ENCODE data around the gene LRBA. TPM values are rescaled to one million over a fixed set of nuclear protein-coding genes. Genes with fewer than 3 reads are reported as not detected.
A peak's percentile ranks its signal among the peaks of the same experiment; 100 is the strongest.

The LRBA gene
- total RNA-seq, 5 donors from 2014 or later (not counting 1 experiment from before 2014, with no cell fraction given), result 56.1 to 81.7 (median 56.9) TPM

DNA sequence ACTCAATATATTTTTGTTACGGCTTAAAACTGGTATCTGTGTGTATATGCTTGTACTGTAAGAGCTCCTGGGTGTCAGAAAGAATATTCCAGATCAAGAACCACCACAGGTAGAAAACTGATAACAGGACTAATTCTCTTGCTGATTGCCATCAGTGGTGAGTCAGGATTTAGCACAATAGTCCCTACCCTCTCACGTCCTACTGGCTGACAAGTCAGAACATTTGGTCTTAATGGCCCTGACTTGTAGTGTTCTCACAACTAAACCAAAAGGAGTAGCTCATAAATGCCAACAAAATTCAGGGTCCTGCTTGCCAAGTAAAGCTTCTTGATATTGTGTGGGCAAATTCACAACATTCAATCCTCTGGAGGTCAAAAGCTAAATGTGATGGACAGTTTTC, 538.3 kb downstream of the LRBA start:
- no peaks in the 10 kb centered on the region for H3K9me3 ChIP-seq
- H3K4me1 ChIP-seq (ENCODE audit: control insufficient read depth in 1 of 2, extremely low read depth in 1 of 2, insufficient read depth in 2 of 2, low read length in 2 of 2), result no peaks in the 10 kb centered on the region
- no peaks in the 10 kb centered on the region for H3K27me3 ChIP-seq (replicated peaks in 1 of 2; ENCODE audit: control insufficient read depth in 2 of 2, extremely low read depth in 1 of 2, insufficient read depth in 2 of 2, low read length in 1 of 2)
- ATAC-seq (replicated peaks in 1 of 4) (no peak), DNase-seq (no peak)
- Mint-ChIP-seq H3K27me3 (no peaks in the 10 kb centered on the region), H3K4me3 (no peak overlapping the region), H3K27ac (no peak overlapping the region), H3K9me3 (no peaks in the 10 kb centered on the region), H3K36me3 (peaks cover 59% of the 10 kb centered on the region), H3K4me1 (no peaks in the 10 kb centered on the region)
- CTCF ChIA-PET, result interaction anchor here in 1 of 2 donors (0.6 kb wide), 1 partner anchor 15 kb away, joined by 4 read pairs; no protein-coding TSS in a partner anchor
- no CpG with 5 or more reads among the region's 2 CpGs for WGBS (ENCODE audit: insufficient coverage)
- POLR2A ChIA-PET, result no interaction called here
- no peak overlapping the region for H3K27ac ChIP-seq (ENCODE audit: low read length)
- H3K4me3 ChIP-seq (ENCODE audit: control insufficient read depth in 1 of 2, extremely low read depth in 1 of 2, low read length in 1 of 2), result no peak overlapping the region
- peaks cover 4 to 7% of the 10 kb centered on the region in 2 donors for H3K36me3 ChIP-seq (ENCODE audit: control insufficient read depth in 2 of 2, extremely low read depth in 1 of 2, insufficient read depth in 1 of 2, low read length in 1 of 2)

DNA sequence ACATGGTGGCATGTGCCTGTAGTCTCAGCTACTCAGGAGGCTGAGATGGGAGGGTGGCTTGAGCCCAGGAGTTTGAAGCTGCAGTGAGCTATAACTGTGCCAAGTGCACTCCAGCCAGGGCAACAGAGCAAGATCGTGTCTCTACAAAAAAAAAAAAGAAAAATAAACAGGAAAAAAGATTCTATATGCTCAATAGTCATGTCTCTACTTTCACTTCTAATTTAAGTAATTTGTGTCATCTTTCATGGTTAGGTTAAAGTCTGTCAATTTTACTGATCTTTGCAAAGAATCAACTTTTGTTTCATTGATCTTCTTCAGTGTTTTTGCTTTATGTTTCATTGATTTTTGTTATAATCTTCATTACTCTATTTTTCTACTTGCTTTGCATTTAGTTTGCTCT, 539.3 kb downstream of the LRBA start:
- ATAC-seq (replicated peaks in 1 of 4) (no peak), DNase-seq (no peak)
- POLR2A ChIA-PET, result interaction anchor here in 1 of 2 donors (0.6 to 0.7 kb wide), 2 partner anchors 536 to 1442 kb away, joined by 4 to 7 read pairs; no protein-coding TSS in a partner anchor
- H3K4me3 Mint-ChIP-seq, result no peak overlapping the region
- Histone ChIP-seq H3K4me3 (ENCODE audit: control insufficient read depth in 1 of 2, extremely low read depth in 1 of 2, low read length in 1 of 2) (no peak overlapping the region), H3K36me3 (ENCODE audit: control insufficient read depth in 2 of 2, extremely low read depth in 1 of 2, insufficient read depth in 1 of 2, low read length in 1 of 2) (peaks cover 4% of the 10 kb centered on the region in 2 donors), H3K9me3 (no peaks in the 10 kb centered on the region), H3K27me3 (replicated peaks in 1 of 2; ENCODE audit: control insufficient read depth in 2 of 2, extremely low read depth in 1 of 2, insufficient read depth in 2 of 2, low read length in 1 of 2) (no peaks in the 10 kb centered on the region), H3K27ac (ENCODE audit: low read length) (no peak overlapping the region), H3K4me1 (ENCODE audit: control insufficient read depth in 1 of 2, extremely low read depth in 1 of 2, insufficient read depth in 2 of 2, low read length in 2 of 2) (no peaks in the 10 kb centered on the region)
- WGBS (ENCODE audit: insufficient coverage), result no CpG with 5 or more reads among the region's 1 CpG
- no peaks in the 10 kb centered on the region for H3K9me3 Mint-ChIP-seq
- H3K36me3 Mint-ChIP-seq, result peaks cover 57% of the 10 kb centered on the region
- no peaks in the 10 kb centered on the region for H3K27me3 Mint-ChIP-seq
- no peaks in the 10 kb centered on the region for H3K4me1 Mint-ChIP-seq
- no peak overlapping the region for H3K27ac Mint-ChIP-seq
- CTCF ChIA-PET, result no interaction called here

DNA sequence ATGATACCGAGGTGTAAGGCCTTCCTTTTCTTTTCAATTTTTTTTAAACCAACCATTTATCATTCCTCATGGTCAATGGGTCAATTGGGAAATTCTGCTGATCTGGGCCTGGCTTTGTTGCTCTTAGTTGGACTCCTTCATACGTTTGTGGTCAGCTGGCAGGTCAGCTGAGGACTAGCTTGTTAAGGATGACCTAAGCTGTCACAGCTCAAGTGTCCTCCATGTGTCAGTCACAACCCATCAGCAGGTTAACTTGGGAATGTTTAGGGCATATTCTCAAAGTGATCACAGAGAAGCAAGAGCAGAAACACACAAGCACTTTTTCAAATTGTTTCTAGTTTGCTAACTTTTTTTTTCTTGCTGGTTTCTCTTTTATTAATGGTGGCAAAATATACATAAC, 550.6 kb downstream of the LRBA start:
- Histone ChIP-seq H3K27me3 (replicated peaks in 1 of 2; ENCODE audit: control insufficient read depth in 2 of 2, extremely low read depth in 1 of 2, insufficient read depth in 2 of 2, low read length in 1 of 2) (no peaks in the 10 kb centered on the region), H3K4me1 (ENCODE audit: control insufficient read depth in 1 of 2, extremely low read depth in 1 of 2, insufficient read depth in 2 of 2, low read length in 2 of 2) (no peaks in the 10 kb centered on the region), H3K4me3 (ENCODE audit: control insufficient read depth in 1 of 2, extremely low read depth in 1 of 2, low read length in 1 of 2) (no peak overlapping the region), H3K36me3 (ENCODE audit: control insufficient read depth in 2 of 2, extremely low read depth in 1 of 2, insufficient read depth in 1 of 2, low read length in 1 of 2) (peaks cover 0 to 5% of the 10 kb centered on the region in 2 donors), H3K9me3 (no peaks in the 10 kb centered on the region), H3K27ac (ENCODE audit: low read length) (no peak overlapping the region)
- no peaks in the 10 kb centered on the region for H3K27me3 Mint-ChIP-seq
- WGBS (ENCODE audit: insufficient coverage), result 100% methylated on average over 1 of the region's 2 CpGs
- no peaks in the 10 kb centered on the region for H3K4me1 Mint-ChIP-seq
- H3K9me3 Mint-ChIP-seq, result no peaks in the 10 kb centered on the region
- H3K4me3 Mint-ChIP-seq, result no peak overlapping the region
- no peak for ATAC-seq (replicated peaks in 1 of 4)
- peaks cover 56% of the 10 kb centered on the region for H3K36me3 Mint-ChIP-seq
- no peak overlapping the region for H3K27ac Mint-ChIP-seq
- DNase-seq, result no peak
- CTCF ChIA-PET, result interaction anchor here in 1 of 2 donors (0.5 kb wide), 1 partner anchor 579 kb away, joined by 3 read pairs; no protein-coding TSS in a partner anchor
- POLR2A ChIA-PET, result no interaction called here

DNA sequence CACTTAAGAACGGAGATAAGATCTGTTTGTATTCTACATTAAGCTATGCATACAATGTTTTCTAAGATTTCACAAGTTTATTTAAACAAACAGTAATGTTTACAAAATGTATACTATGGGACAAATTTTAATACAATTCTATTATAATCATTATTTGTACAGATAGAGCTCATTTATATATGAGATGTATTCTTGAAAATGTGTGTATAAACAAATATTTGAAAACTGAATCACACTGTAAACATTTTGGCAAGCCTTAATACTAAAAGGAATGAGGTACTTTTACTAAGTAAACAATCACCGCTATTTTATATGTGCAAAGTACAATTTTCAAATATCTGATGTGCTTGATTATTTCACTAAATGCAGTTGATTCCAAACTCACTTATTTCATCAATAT, 552.3 kb downstream of the LRBA start:
- POLR2A ChIA-PET, result no interaction called here
- CTCF ChIA-PET, result no interaction called here
- no peak for ATAC-seq (replicated peaks in 1 of 4)

DNA sequence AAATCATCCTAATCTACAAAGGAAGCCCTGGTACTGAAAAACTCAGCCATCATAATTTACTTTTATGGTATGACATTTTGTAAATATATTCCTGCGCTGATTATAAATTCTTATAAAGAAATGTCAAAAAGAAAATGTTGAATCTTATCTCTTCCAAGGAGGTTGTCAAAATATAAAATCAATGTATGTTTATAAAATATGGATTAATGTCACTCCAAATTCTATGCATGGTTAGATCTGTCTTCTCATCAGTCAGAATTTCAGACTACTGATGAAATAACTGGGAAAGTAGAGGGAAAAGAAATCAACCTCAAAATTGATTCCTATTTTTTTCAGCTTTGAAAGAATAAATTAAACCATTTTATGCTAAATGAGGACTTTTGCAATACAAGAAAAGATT, 553.1 kb downstream of the LRBA start:
- Mint-ChIP-seq H3K27me3 (no peaks in the 10 kb centered on the region), H3K36me3 (peaks cover 53% of the 10 kb centered on the region), H3K4me1 (no peaks in the 10 kb centered on the region), H3K4me3 (no peak overlapping the region), H3K27ac (no peak overlapping the region), H3K9me3 (no peaks in the 10 kb centered on the region)
- H3K4me1 ChIP-seq (ENCODE audit: control insufficient read depth in 1 of 2, extremely low read depth in 1 of 2, insufficient read depth in 2 of 2, low read length in 2 of 2), result no peaks in the 10 kb centered on the region
- no peaks in the 10 kb centered on the region for H3K9me3 ChIP-seq
- H3K27me3 ChIP-seq (replicated peaks in 1 of 2; ENCODE audit: control insufficient read depth in 2 of 2, extremely low read depth in 1 of 2, insufficient read depth in 2 of 2, low read length in 1 of 2), result no peaks in the 10 kb centered on the region
- ChIA-PET CTCF (no interaction called here), POLR2A (no interaction called here)
- no peak overlapping the region for H3K27ac ChIP-seq (ENCODE audit: low read length)
- no peak for DNase-seq
- no peak overlapping the region for H3K4me3 ChIP-seq (ENCODE audit: control insufficient read depth in 1 of 2, extremely low read depth in 1 of 2, low read length in 1 of 2)
- peaks cover 0 to 5% of the 10 kb centered on the region in 2 donors for H3K36me3 ChIP-seq (ENCODE audit: control insufficient read depth in 2 of 2, extremely low read depth in 1 of 2, insufficient read depth in 1 of 2, low read length in 1 of 2)
- no peak for ATAC-seq (replicated peaks in 1 of 4)
- no CpG with 5 or more reads among the region's 1 CpG for WGBS (ENCODE audit: insufficient coverage)

More for the DNA sequence above, 552.3 kb downstream of the LRBA start:
- Mint-ChIP-seq H3K4me1 (no peaks in the 10 kb centered on the region), H3K4me3 (no peak overlapping the region), H3K27me3 (no peaks in the 10 kb centered on the region), H3K27ac (no peak overlapping the region), H3K36me3 (peaks cover 56% of the 10 kb centered on the region), H3K9me3 (no peaks in the 10 kb centered on the region)
- no peaks in the 10 kb centered on the region for H3K9me3 ChIP-seq
- WGBS (ENCODE audit: insufficient coverage), result no CpG with 5 or more reads among the region's 2 CpGs
- H3K27me3 ChIP-seq (replicated peaks in 1 of 2; ENCODE audit: control insufficient read depth in 2 of 2, extremely low read depth in 1 of 2, insufficient read depth in 2 of 2, low read length in 1 of 2), result no peaks in the 10 kb centered on the region
- peaks cover 0 to 5% of the 10 kb centered on the region in 2 donors for H3K36me3 ChIP-seq (ENCODE audit: control insufficient read depth in 2 of 2, extremely low read depth in 1 of 2, insufficient read depth in 1 of 2, low read length in 1 of 2)
- H3K4me3 ChIP-seq (ENCODE audit: control insufficient read depth in 1 of 2, extremely low read depth in 1 of 2, low read length in 1 of 2), result no peak overlapping the region
- H3K27ac ChIP-seq (ENCODE audit: low read length), result no peak overlapping the region
- DNase-seq, result no peak
- no peaks in the 10 kb centered on the region for H3K4me1 ChIP-seq (ENCODE audit: control insufficient read depth in 1 of 2, extremely low read depth in 1 of 2, insufficient read depth in 2 of 2, low read length in 2 of 2)

DNA sequence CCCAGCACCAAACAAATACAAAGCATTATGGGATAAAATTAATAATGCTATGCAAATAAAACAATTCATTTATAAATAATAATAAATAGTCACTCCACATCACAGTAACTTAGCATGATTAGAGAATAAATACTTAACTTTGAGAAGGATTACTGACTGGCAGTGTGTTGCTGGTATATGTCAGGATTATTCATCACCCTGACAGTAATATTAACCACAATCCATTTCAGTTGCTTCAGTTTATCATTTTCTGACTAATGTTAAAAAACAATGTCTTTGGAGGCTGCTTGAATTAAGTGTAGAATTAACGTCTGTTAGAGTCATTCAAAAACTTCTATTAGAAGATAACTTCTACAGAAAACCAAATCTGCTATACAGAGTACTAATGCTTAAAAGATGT, 557.3 kb downstream of the LRBA start:
- Histone ChIP-seq H3K4me1 (ENCODE audit: control insufficient read depth in 1 of 2, extremely low read depth in 1 of 2, insufficient read depth in 2 of 2, low read length in 2 of 2) (no peaks in the 10 kb centered on the region), H3K4me3 (ENCODE audit: control insufficient read depth in 1 of 2, extremely low read depth in 1 of 2, low read length in 1 of 2) (no peak overlapping the region), H3K36me3 (ENCODE audit: control insufficient read depth in 2 of 2, extremely low read depth in 1 of 2, insufficient read depth in 1 of 2, low read length in 1 of 2) (no peaks in the 10 kb centered on the region), H3K27ac (ENCODE audit: low read length) (no peak overlapping the region), H3K9me3 (no peaks in the 10 kb centered on the region), H3K27me3 (replicated peaks in 1 of 2; ENCODE audit: control insufficient read depth in 2 of 2, extremely low read depth in 1 of 2, insufficient read depth in 2 of 2, low read length in 1 of 2) (no peaks in the 10 kb centered on the region)
- Mint-ChIP-seq H3K4me3 (no peak overlapping the region), H3K9me3 (peaks cover 5 to 12% (median 9%) of the 10 kb centered on the region in 3 donors), H3K27ac (no peak overlapping the region), H3K27me3 (no peaks in the 10 kb centered on the region), H3K36me3 (peaks cover 35% of the 10 kb centered on the region), H3K4me1 (no peaks in the 10 kb centered on the region)
- ChIA-PET POLR2A (no interaction called here), CTCF (no interaction called here)
- DNase-seq (no peak), ATAC-seq (replicated peaks in 1 of 4) (no peak)
- WGBS (ENCODE audit: insufficient coverage), result no CpG with 5 or more reads among the region's 1 CpG

DNA sequence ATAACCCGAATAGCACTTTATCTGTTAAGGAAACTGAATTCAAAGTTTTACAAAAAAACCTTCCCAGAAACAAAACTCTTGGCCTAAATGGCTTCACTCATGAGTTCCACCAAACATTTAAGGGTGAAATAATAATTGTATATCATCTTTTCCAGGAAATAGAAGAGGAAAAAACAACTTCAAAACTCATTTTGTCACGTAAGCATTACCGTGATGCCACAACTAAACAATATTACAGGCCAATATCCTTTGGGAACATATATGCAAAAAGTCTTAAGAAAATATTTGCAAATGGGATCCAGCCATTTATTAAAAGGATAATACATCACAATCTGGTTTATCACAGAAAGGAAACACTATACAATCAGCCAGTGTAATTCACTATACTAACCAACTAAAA, 563.2 kb downstream of the LRBA start:
- ChIA-PET CTCF (no interaction called here), POLR2A (no interaction called here)
- no peak overlapping the region for H3K27ac Mint-ChIP-seq
- Histone ChIP-seq H3K4me1 (ENCODE audit: control insufficient read depth in 1 of 2, extremely low read depth in 1 of 2, insufficient read depth in 2 of 2, low read length in 2 of 2) (no peaks in the 10 kb centered on the region), H3K9me3 (no peaks in the 10 kb centered on the region), H3K27me3 (replicated peaks in 1 of 2; ENCODE audit: control insufficient read depth in 2 of 2, extremely low read depth in 1 of 2, insufficient read depth in 2 of 2, low read length in 1 of 2) (no peaks in the 10 kb centered on the region), H3K36me3 (ENCODE audit: control insufficient read depth in 2 of 2, extremely low read depth in 1 of 2, insufficient read depth in 1 of 2, low read length in 1 of 2) (no peaks in the 10 kb centered on the region), H3K4me3 (ENCODE audit: control insufficient read depth in 1 of 2, extremely low read depth in 1 of 2, low read length in 1 of 2) (no peak overlapping the region), H3K27ac (ENCODE audit: low read length) (no peak overlapping the region)
- DNase-seq (no peak), ATAC-seq (replicated peaks in 1 of 4) (no peak)
- peaks cover 5 to 16% (median 9%) of the 10 kb centered on the region in 3 donors for H3K9me3 Mint-ChIP-seq
- H3K4me3 Mint-ChIP-seq, result peak overlapping the region in 1 of 3 donors; percentile 6
- no CpG with 5 or more reads among the region's 3 CpGs for WGBS (ENCODE audit: insufficient coverage)
- H3K4me1 Mint-ChIP-seq, result peaks cover 0 to 5% (median 0%) of the 10 kb centered on the region in 3 donors
- H3K36me3 Mint-ChIP-seq, result peaks cover 46% of the 10 kb centered on the region
- H3K27me3 Mint-ChIP-seq, result no peaks in the 10 kb centered on the region
